Measurements from ENCODE around the gene KLHL29. TPM values are rescaled to one million over a fixed set of nuclear protein-coding genes. Genes with fewer than 3 reads are reported as not detected.
A peak's percentile ranks its signal among the peaks of the same experiment; 100 is the strongest.

Gene KLHL29
- total RNA-seq, 1 experiment from 2014 or later, result 2.4 TPM

- no peak overlapping the region for H4K5ac ChIP-seq (ENCODE audit: insufficient read length, low read depth, low read length)
- H3K56ac ChIP-seq (ENCODE audit: insufficient read length, low read depth, low read length), result no peak overlapping the region
- no peak for DNase-seq
- no peaks in the 10 kb centered on the region for H3K79me2 ChIP-seq (ENCODE audit: insufficient read depth, low read length)
- TF ChIP-seq, protein P1, sequence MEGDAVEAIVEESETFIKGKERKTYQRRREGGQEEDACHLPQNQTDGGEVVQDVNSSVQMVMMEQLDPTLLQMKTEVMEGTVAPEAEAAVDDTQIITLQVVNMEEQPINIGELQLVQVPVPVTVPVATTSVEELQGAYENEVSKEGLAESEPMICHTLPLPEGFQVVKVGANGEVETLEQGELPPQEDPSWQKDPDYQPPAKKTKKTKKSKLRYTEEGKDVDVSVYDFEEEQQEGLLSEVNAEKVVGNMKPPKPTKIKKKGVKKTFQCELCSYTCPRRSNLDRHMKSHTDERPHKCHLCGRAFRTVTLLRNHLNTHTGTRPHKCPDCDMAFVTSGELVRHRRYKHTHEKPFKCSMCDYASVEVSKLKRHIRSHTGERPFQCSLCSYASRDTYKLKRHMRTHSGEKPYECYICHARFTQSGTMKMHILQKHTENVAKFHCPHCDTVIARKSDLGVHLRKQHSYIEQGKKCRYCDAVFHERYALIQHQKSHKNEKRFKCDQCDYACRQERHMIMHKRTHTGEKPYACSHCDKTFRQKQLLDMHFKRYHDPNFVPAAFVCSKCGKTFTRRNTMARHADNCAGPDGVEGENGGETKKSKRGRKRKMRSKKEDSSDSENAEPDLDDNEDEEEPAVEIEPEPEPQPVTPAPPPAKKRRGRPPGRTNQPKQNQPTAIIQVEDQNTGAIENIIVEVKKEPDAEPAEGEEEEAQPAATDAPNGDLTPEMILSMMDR (conservative IDR thresholded peaks at IDR 0.05), result no peak
- no peak overlapping the region for H3K4me2 ChIP-seq (ENCODE audit: insufficient read depth, insufficient read length, low read length)
- H2BK5ac ChIP-seq (ENCODE audit: insufficient read length, low read length), result no peak overlapping the region
- no peak overlapping the region for H3K18ac ChIP-seq (ENCODE audit: insufficient read length, low read depth, low read length)
- H3K23ac ChIP-seq (ENCODE audit: insufficient read length, low read depth, low read length), result no peak overlapping the region
- H3K4ac ChIP-seq (ENCODE audit: low read depth, low read length), result no peak overlapping the region
- Mint-ChIP-seq H3K36me3 (ENCODE audit: insufficient read depth in 1 of 3, low read depth in 3 of 3) (no peaks in the 10 kb centered on the region), H3K27ac (peak overlapping the region in 1 of 3 experiments; percentile 42; a peak in 1 of 7 replicates), H3K9me3 (no peaks in the 10 kb centered on the region), H3K4me3 (no peak overlapping the region), H3K27me3 (ENCODE audit: low read depth) (no peaks in the 10 kb centered on the region), H3K4me1 (peaks cover 9 to 17% of the 10 kb centered on the region in 2 experiments)
- no peak overlapping the region for H2BK15ac ChIP-seq (ENCODE audit: low read depth, low read length)
- H4K91ac ChIP-seq (ENCODE audit: insufficient read length, low read depth, low read length), result no peak overlapping the region
- no peaks in the 10 kb centered on the region for H3K4me1 ChIP-seq (ENCODE audit: insufficient read depth, low read length)
- H3K23me2 ChIP-seq (ENCODE audit: insufficient read length, low read depth, low read length, poor library complexity, severe bottlenecking), result no peaks in the 10 kb centered on the region
- no peaks in the 10 kb centered on the region for H4K20me1 ChIP-seq (ENCODE audit: control insufficient read depth, insufficient read depth, insufficient read length)
- no peak overlapping the region for H2AFZ ChIP-seq (ENCODE audit: low read length)
- H3K27me3 ChIP-seq (ENCODE audit: insufficient read depth, low read length), result no peaks in the 10 kb centered on the region
- no peak overlapping the region for H2BK20ac ChIP-seq (ENCODE audit: low read depth, low read length, poor library complexity, severe bottlenecking)
- no peak overlapping the region for H3T11ph ChIP-seq (ENCODE audit: low read length)
- H2BK12ac ChIP-seq (ENCODE audit: insufficient read length, low read depth, low read length), result no peak overlapping the region
- no peaks in the 10 kb centered on the region for H3K79me1 ChIP-seq (ENCODE audit: insufficient read depth, low read depth, low read length, poor library complexity, severe bottlenecking)
- H3K9me3 ChIP-seq (ENCODE audit: control insufficient read depth, low read depth, low read length), result no peaks in the 10 kb centered on the region
- no peak overlapping the region for H2AK5ac ChIP-seq (ENCODE audit: insufficient read length, low read length)
- H3K9ac ChIP-seq (ENCODE audit: extremely low read depth, insufficient read length, low read length), result no peak overlapping the region
- H3K27ac ChIP-seq (ENCODE audit: insufficient read length, low read depth, low read length), result no peak overlapping the region
- H3K14ac ChIP-seq (ENCODE audit: insufficient read depth, low read length), result no peak overlapping the region
- WGBS (ENCODE audit: extremely low coverage, insufficient read length, low lambda C conversion rate), result no CpG with 5 or more reads among the region's 3 CpGs
- H4K8ac ChIP-seq (replicated peaks; ENCODE audit: insufficient read length, low read depth, low read length), result no peak overlapping the region
- no peak overlapping the region for H2BK120ac ChIP-seq (ENCODE audit: low read depth, low read length, poor library complexity, severe bottlenecking)
Observed at GRCh38 chr2:23594460-23594825, 209.5 kb downstream of the KLHL29 start.
